Large intestine (tissue), 1 donor: Measurements from ENCODE around the gene CCDC174. TPM values are rescaled to one million over a fixed set of nuclear protein-coding genes. Genes with fewer than 3 reads are reported as not detected.

Experiments used
- polyA plus RNA-seq: library from polyadenylated mRNA; unstranded; fragments of 120-200 nt; gene quantifications from one replicate; pipeline ENCODE4 v1.2.1, GENCODE V29; 2013

CCDC174 gene
- polyA plus RNA-seq, 1 donor, result 23.8 TPM

Other genes starting within 250 kb of the CCDC174 start
- 16.4 TPM for gene SLC6A6, start 249.2 kb upstream of the CCDC174 start, polyA plus RNA-seq
- gene GRIP2, start 111.4 kb upstream of the CCDC174 start, polyA plus RNA-seq, result 1.1 TPM
- gene C3orf20, start 23.4 kb downstream of the CCDC174 start, polyA plus RNA-seq, result not detected
- 6.3 TPM for gene FGD5, start 167.2 kb downstream of the CCDC174 start, polyA plus RNA-seq